ENCODE results near the gene INO80D.

DNA sequence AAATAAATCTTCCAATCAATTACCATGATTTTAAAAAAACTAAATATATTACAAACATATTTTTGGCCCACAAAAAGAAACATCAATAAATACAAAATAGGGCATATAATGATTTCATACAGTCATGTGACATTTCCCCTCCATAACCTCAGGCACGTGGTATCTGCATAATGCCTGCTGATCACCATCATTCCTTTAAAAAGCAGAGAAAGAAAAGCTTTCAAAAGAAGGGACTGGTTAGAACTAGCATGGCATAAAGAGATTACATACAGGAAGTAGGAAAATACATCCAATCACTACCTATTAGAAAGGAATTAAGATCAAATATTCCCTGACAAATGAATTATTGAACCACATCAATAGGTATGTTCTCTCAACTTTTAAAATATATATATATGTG, 83.5 kb downstream of the INO80D start:
- TF ChIP-seq, protein P1, sequence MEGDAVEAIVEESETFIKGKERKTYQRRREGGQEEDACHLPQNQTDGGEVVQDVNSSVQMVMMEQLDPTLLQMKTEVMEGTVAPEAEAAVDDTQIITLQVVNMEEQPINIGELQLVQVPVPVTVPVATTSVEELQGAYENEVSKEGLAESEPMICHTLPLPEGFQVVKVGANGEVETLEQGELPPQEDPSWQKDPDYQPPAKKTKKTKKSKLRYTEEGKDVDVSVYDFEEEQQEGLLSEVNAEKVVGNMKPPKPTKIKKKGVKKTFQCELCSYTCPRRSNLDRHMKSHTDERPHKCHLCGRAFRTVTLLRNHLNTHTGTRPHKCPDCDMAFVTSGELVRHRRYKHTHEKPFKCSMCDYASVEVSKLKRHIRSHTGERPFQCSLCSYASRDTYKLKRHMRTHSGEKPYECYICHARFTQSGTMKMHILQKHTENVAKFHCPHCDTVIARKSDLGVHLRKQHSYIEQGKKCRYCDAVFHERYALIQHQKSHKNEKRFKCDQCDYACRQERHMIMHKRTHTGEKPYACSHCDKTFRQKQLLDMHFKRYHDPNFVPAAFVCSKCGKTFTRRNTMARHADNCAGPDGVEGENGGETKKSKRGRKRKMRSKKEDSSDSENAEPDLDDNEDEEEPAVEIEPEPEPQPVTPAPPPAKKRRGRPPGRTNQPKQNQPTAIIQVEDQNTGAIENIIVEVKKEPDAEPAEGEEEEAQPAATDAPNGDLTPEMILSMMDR (IDR thresholded peaks at IDR 0.05; ENCODE audit: low read length): no peak
- TF ChIP-seq EZH2 (IDR thresholded peaks at IDR 0.05; ENCODE audit: borderline replicate concordance, low read length): no peak
